RCC 7860 (cell line): ENCODE measurements around the gene KLF7.

ENCODE experiments used
- DNase-seq: peaks from one replicate; pipeline ENCODE4 v3.0.0-alpha.2; 2015; ENCODE audit warnings: low spot score
- FAIRE-seq: peaks from 2 replicates; lab custom pipeline; 2012; peaks lifted over from hg19 to GRCh38; lab: Jason Lieb, UNC

KLF7 gene

GRCh38 chr2:207071820-207072219 is 93.9 kb downstream of the KLF7 start:
- DNase-seq (no peak), FAIRE-seq (no peak)

- no peak for FAIRE-seq
- no peak for DNase-seq
Observed at GRCh38 chr2:207067473-207067872, 98.3 kb downstream of the KLF7 start.

DNA sequence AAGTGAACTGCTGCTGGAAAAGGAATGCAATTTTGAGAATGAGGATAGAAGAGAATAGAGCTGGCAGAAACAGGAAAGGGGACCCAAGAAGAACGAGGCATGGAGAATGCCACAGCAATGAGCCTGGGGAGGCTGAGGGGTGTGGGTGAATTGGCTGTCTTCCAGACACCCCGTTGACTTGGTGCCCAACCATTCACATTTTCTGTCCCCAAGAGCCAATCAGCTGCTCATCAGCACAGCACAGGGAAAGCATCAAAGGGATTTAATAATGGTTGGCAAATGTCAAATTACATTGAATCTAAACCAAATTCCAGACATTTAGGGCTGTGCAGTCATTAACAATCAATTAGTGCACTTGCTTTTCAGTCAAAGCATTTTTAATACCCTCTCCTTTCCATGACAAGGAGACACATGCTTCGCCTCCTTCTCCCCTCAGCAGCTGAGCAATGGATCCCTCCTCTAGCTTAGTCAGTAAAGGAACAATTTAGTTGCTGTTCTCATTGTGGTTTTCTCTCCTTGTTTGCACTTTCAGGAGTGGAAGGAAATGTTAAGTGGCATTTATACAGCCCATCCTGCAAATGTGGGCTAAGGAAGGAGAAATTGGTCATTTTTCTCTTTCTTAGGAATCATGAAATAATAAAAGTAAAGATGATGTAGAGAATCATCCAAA is 98.8 kb downstream of the KLF7 start:
- DNase-seq (no peak), FAIRE-seq (no peak)

DNA sequence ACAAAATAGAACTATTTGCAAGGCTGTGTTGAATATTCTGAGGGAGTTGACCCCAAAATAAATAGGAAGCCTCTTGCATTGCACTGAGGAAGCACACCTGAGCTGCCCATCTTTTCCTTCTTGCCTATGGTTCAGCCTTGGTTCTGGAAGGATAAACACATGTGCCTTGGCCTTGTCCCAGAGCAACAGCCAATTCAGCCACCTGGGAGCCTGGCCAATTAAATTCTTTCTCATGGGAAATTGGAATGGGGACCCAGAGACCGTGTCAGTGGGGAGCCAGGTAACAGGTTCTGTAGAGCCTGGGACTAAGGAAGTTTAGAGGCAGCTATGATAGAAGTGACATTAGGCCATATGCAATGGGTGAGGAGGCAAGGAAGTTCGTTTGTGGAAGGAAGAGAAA is 99.6 kb downstream of the KLF7 start:
- DNase-seq (no peak), FAIRE-seq (no peak)

DNA sequence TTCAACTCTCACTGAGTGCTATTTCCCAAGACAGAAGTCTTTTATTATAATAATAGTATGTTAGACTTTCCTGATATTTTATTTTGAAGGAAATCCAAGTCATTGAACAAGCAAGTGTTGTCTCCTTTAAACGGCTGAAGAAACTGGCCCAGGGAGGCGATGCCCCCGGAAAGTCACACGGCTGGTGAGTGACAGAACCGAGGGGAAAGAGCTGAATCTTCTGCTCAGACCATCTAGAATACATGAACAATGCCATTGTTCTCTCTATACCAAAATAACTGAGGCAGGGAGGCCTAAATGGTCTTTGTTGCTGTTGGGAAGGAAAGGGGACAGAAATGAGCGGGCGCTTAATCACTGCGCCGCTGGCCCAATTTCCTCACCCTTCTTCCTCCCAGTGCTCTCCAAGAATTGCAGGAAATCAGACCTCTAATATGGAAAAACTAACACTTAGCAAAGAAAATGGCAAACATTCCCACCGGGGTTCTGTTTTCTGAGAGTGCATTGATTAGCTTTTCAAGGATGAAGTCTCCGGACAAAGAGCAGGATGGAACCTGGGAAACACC is 101.5 kb downstream of the KLF7 start:
- DNase-seq (no peak), FAIRE-seq (no peak)

GRCh38 chr2:207061181-207061580 is 104.6 kb downstream of the KLF7 start:
- no peak for DNase-seq
- no peak for FAIRE-seq

- DNase-seq (no peak), FAIRE-seq (no peak)
Observed at GRCh38 chr2:207055257-207055656, 110.5 kb downstream of the KLF7 start.

DNA sequence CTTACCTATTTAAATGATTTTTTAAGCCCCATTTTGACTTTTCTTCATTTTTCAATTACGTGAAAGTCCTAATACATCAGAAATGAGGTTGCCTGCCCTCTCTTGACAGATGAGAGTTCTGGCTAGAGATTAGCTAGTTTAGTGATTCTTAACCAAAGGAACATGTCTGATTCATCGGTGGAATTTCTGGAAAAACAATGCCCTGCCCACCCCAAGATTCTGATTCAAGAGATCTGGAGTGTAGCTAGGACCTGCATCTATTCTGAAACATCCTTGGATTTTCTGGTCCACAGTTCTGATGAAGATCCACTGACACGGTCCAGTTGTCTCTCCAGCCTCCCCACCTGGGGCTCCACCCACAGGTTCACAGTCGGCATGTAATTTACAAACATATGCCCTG is 111.2 kb downstream of the KLF7 start:
- DNase-seq (no peak), FAIRE-seq (no peak)

DNA sequence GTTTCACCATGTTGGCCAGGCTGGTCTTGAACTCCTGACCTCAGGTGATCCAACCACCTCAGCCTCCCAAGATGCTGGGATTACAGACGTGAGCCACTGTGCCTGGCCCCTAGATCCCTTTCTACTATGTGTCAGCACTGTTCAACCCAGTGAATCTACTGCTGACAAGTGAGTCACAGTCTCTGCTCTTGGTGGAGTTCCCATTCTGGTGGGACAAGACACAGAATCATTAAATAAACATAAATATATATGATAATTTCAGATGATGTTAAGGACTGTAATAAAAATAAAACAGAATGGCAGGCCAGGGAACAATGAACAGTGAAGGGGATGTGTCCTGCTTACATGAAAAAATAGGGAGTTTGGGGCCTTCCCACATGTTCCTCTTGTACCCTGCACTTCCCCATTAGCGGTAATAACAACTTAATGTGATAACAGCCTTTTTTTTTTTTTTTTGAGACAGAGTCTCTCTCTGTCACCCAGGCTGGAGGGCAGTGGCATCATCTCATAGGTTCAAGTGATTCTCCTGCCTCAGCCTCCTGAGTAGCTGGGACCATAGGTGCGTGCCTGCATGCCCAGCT is 114.3 kb downstream of the KLF7 start:
- FAIRE-seq (no peak), DNase-seq (peak; percentile 21)

DNA sequence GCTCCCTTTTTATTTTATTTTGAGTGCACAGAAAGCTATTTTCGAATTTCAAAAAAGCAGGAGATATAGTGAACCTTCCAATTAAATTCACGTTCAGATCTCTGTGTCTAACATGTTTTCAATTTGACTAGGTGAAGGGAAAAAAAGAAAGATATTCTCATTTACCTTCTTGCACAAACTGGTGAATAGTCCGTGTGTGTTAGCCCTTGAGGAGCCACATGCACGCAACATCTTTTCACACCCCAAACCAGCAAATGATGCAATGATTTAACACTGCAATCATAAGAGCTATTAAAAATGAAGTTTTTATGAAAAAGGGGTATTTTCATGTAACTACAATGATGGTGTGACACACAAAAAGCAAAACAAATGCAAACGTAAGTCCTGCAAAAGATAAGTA is 116.6 kb downstream of the KLF7 start:
- DNase-seq: no peak
- no peak for FAIRE-seq

GRCh38 chr2:207048416-207048815 is 117.3 kb downstream of the KLF7 start:
- FAIRE-seq (no peak), DNase-seq (no peak)

DNA sequence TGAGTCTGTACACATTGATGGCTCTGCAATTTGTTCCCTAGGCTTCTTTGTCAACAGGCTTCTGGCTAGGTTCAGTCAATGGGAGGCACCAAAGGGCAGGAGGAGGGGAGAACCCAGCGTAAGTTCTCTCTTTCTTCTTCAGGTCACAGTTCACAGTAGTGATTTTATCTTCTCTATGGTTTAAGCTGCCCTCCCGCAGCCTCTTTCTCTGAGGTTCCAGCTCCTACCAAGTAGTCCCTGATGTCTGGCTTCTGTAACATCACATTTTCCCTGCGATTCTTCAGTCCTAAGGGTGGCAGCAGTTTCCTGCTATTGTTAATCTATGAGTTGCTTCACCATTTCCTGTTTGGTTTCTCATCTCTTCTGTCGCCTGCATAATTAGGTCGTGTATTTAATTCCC is 119.0 kb downstream of the KLF7 start:
- no peak for DNase-seq
- FAIRE-seq: no peak

GRCh38 chr2:207045531-207045930 is 120.2 kb downstream of the KLF7 start:
- DNase-seq: no peak
- no peak for FAIRE-seq

- FAIRE-seq: no peak
- no peak for DNase-seq
Observed at GRCh38 chr2:207044379-207045362, 121.1 kb downstream of the KLF7 start.

DNA sequence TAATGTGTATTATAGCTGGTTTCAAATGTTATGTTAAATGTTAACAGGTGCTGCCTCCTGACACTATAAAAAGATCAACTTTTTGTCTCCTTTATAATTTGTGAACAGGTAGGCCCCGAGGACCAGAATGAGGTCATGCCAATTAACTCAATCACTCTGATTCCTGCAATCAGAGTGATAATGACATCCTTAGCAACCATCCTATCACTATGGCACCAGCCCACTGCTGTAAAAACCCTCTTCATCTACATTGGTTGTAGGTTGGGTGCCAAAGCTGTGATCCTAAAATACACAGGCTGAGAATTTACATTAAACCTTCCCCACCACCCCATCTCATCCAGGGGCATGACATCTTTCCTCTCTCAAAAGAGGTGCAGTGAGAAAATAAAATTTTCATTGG is 122.9 kb downstream of the KLF7 start:
- no peak for FAIRE-seq
- no peak for DNase-seq

- DNase-seq (no peak), FAIRE-seq (no peak)
Observed at GRCh38 chr2:207041786-207042554, 123.8 kb downstream of the KLF7 start.

DNA sequence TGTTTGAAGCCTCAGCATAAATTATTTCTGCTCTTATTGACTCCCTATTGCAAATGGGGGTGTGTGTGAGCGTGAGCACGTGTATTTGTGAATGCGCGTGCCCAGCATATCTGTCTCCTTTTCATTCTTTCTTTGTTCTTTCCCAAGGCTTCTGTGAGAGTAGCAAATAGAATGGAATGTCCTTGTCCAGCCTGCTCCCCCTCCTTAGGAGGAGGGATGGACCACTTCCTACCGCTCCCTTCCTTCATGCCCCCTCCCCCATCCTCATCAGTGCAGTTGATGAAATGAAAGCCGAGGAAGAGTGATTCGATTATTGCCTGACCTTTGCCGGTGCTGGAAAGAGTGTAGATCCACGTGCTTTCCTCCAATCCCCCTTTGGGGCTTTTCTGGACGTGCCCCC is 124.5 kb downstream of the KLF7 start:
- no peak for DNase-seq
- no peak for FAIRE-seq

DNA sequence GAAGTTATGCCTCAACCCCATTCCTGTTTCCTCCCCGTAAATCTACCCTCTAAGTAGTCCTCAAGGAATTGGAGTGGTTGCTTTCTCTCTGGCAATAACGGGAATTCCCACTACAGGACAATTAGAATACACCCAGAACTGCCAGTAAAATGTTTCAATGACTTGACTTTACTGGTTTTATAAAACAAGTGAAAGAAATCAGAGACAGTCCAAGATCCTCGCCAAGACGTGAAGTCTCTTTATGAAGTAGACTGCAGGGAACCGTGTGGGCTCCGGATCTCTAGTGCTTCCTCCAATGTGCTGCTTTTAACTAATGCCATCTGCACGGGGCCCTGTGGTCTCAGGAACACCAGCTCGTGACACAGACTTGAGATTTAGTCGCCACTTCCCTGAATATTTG is 125.1 kb downstream of the KLF7 start:
- FAIRE-seq: no peak

DNA sequence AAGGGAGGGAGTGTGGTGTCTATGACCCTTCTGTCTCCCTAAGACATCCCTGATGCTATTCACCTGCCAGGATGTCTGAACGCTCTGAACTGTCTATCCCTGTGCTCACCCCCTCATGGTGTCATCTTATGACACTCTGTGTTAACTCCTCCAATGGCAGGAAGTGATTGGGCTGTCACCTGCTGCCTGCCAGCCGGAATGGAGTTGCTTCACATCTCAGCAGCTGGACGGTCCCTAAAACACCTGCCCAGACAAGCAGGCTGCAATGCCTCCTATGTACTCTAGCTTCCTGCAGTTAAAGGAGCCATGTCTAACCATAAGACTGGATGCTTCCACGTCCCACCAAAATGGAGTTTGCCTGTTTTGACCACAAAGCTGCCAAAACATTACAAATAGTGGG is 126.5 kb downstream of the KLF7 start:
- no peak for FAIRE-seq

More for the DNA sequence above, 125.1 kb downstream of the KLF7 start:
- DNase-seq: no peak

GRCh38 chr2:207038299-207038698 is 127.4 kb downstream of the KLF7 start:
- FAIRE-seq (no peak), DNase-seq (no peak)

More for the DNA sequence above, 126.5 kb downstream of the KLF7 start:
- no peak for DNase-seq

DNA sequence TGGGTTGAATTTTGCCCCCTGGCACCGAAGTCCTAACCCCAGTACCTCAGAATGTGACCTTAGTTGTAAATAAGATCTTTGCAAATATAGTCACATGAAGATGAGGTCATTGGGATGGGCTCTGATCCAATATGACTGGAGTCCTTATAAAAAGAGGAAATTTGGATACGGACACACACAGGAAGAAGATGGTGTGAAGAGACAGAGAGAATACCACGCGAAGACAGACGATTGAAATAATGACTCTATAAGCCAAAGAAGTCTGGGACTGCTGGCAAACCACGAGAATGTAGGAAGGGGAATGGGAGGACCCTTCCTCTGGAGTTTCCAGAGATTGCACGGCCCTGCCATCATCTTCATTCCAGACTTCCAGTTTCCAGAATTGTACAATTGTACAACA is 127.9 kb downstream of the KLF7 start:
- FAIRE-seq (no peak), DNase-seq (no peak)
